NB4 (cell line): ENCODE results near the gene DGCR2.

Experiments used
- MYC ChIP-seq: IDR thresholded peaks from 2 replicates; pipeline ENCODE4 v1.6.1; 2011; ENCODE audit warnings: low read depth, low read length
- POLR2A ChIP-seq: IDR thresholded peaks from 2 replicates; pipeline ENCODE4 v1.6.1; 2011; ENCODE audit warnings: mild to moderate bottlenecking; ENCODE audit not compliant: insufficient read length; ENCODE audit errors: extremely low read depth
- TF ChIP-seq, protein P1 (sequence below): IDR thresholded peaks from one replicate; pipeline ENCODE4 v1.5.1; 2012; ENCODE audit warnings: low read depth, low read length
- TF ChIP-seq, protein P2 (sequence below): IDR thresholded peaks from 2 replicates; pipeline ENCODE4 v1.6.1; 2011; ENCODE audit warnings: low read depth, low read length

DNA sequence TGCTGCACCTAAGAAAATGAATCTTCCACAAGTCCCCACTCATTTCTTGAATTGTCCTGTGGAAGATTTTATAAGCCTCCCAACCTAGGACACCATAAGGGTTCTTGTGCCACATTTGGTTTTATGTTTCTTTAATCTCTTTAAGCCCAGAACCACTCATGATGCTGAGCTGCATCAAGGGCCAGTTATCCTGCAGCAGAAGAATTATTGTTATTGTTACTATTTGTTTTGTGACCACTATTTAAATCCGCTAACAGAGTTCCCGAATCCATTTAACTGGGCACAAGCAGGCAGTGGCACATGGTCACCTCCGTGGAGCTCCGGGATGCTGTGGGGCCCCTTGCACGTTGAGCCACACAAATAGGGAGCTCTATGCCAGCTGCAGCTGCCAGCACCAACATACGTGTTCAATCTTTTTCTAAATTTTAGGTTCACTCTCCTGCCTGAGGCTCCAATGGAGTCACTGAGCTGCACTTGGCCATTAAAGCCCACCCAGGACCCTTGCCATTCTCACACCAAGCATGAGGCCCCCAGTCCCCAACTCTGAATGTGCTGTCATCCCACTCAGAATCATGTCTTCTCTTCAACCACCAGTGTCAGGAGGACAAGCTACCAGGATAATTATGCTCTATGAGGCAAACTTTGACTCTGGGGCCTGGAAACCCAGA lies 60.6 kb downstream of the DGCR2 start:
- no peak for TF ChIP-seq POLR2A
- TF ChIP-seq, protein P1, sequence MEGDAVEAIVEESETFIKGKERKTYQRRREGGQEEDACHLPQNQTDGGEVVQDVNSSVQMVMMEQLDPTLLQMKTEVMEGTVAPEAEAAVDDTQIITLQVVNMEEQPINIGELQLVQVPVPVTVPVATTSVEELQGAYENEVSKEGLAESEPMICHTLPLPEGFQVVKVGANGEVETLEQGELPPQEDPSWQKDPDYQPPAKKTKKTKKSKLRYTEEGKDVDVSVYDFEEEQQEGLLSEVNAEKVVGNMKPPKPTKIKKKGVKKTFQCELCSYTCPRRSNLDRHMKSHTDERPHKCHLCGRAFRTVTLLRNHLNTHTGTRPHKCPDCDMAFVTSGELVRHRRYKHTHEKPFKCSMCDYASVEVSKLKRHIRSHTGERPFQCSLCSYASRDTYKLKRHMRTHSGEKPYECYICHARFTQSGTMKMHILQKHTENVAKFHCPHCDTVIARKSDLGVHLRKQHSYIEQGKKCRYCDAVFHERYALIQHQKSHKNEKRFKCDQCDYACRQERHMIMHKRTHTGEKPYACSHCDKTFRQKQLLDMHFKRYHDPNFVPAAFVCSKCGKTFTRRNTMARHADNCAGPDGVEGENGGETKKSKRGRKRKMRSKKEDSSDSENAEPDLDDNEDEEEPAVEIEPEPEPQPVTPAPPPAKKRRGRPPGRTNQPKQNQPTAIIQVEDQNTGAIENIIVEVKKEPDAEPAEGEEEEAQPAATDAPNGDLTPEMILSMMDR = no peak
- TF ChIP-seq, protein P2, sequence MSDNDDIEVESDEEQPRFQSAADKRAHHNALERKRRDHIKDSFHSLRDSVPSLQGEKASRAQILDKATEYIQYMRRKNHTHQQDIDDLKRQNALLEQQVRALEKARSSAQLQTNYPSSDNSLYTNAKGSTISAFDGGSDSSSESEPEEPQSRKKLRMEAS = no peak
- no peak for TF ChIP-seq MYC
